ENCODE data around the gene MEGF8.
A peak's percentile ranks its signal among the peaks of the same experiment; 100 is the strongest.

GRCh38 chr19:42396381-42397262 is 71.2 kb downstream of the MEGF8 start:
- TF ChIP-seq CTCF (IDR thresholded peaks at IDR 0.05) (no peak), POLR2A (IDR thresholded peaks at IDR 0.05) (peak in 1 of 2 donors; percentile 10), POLR2AphosphoS5 (IDR thresholded peaks at IDR 0.05) (peak in 1 of 3 donors; percentile 50)

All from suprapubic skin (tissue), 4 donors.